ENCODE results near the gene TMEM79.

Gene TMEM79

DNA sequence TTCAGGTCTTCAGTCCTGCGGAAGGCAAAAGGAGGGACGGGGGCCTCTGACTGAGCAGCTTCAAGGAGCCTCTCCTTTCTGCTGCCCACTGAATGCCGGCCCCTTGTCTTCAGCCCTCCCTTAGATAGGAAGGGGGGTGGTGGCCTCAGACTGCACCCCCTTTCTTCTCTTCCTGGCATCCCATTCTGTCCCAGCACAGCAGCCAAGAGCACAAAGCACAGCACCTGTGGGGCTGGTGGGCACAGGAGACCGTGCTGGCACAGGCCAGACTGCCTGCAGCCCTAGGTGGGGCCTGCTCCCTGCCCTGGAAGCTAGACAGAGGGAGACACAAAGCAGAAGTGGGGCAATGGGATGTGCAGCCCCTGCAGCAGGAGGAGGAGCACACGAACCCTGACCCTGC, 34.5 kb upstream of the TMEM79 start:
- Mint-ChIP-seq H3K36me3 (peaks cover 19% of the 10 kb centered on the region), H3K9me3 (no peaks in the 10 kb centered on the region), H3K27me3 (peaks cover 2% of the 10 kb centered on the region), H3K27ac (no peak overlapping the region), H3K4me1 (peaks cover 17% of the 10 kb centered on the region), H3K4me3 (no peak overlapping the region)
- DNase-seq (ENCODE audit: low spot score in 2 of 2), result no peak
- ATAC-seq (ENCODE audit: low read depth), result no peak

DNA sequence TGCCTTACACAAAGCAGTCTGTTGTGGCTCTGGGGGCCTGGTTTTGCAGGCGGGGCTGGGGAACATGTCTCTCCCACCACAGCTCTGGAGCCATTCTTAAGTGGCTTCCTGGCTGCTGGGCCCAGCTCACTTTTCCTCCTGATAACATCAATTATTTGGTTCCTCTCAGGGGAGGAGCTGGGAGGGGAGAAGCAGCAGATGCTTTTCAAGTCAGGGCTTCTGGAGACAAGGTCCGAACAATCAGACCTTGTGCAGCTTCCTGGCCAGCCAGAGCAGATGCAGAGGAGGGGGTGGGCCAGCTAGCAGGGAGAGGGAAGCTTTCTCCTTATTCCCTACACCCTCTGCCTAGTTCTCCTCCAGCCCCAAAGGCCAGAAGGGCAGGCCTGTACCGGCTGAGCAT, 32.6 kb upstream of the TMEM79 start:
- H3K27ac Mint-ChIP-seq, result no peak overlapping the region
- no peaks in the 10 kb centered on the region for H3K9me3 Mint-ChIP-seq
- H3K4me3 Mint-ChIP-seq, result no peak overlapping the region
- peaks cover 2% of the 10 kb centered on the region for H3K4me1 Mint-ChIP-seq
- no peak for ATAC-seq (ENCODE audit: low read depth)
- DNase-seq (ENCODE audit: low spot score in 2 of 2), result no peak
- peaks cover 23% of the 10 kb centered on the region for H3K36me3 Mint-ChIP-seq
- no peaks in the 10 kb centered on the region for H3K27me3 Mint-ChIP-seq

DNA sequence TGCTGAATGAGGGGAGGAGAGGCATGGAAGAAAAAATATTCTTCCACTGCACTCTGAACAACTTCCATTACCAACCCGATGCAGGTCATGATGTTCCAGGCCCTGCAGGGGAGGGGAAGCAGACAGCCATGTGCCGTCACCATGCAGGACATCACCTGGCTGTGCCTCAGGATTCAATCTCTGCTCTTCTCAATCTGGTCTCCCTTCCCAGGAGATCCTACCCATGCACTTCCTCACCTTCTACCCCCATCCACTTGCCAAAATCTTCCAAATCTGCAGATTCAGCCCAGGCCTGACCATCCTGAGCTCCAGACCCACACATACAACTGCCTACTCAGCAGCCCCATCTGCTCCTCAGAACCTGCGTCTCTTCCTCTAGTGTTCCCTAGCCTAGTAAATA, 30.5 kb upstream of the TMEM79 start:
- no peak overlapping the region for H3K27ac Mint-ChIP-seq
- peaks cover 31% of the 10 kb centered on the region for H3K36me3 Mint-ChIP-seq
- ATAC-seq (ENCODE audit: low read depth) (no peak), DNase-seq (ENCODE audit: low spot score in 2 of 2) (no peak)
- no peaks in the 10 kb centered on the region for H3K4me1 Mint-ChIP-seq
- H3K27me3 Mint-ChIP-seq, result no peaks in the 10 kb centered on the region
- H3K9me3 Mint-ChIP-seq, result no peaks in the 10 kb centered on the region
- no peak overlapping the region for H3K4me3 Mint-ChIP-seq

DNA sequence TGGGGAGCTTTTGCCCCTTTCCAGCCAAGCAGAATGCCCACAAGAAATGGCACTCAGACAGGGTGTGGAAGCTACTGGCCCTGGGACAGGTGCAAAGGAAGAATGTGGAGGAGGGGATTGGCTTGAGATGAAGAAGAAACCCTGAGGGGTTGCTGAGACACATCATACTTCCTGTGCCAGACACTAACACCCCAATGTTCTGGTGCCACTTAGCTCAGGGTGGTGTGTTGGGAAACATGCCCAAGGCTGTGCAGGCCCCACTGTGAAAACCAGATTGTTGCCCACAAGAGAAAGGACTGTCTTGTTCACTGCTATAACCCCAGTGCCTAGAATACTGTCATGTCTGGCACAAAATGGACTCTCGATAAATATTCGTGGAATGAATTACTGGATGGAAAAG, 26.4 kb upstream of the TMEM79 start:
- no peaks in the 10 kb centered on the region for H3K9me3 Mint-ChIP-seq
- no peaks in the 10 kb centered on the region for H3K27me3 Mint-ChIP-seq
- no peaks in the 10 kb centered on the region for H3K4me1 Mint-ChIP-seq
- no peak overlapping the region for H3K4me3 Mint-ChIP-seq
- H3K36me3 Mint-ChIP-seq, result peaks cover 43% of the 10 kb centered on the region
- H3K27ac Mint-ChIP-seq, result no peak overlapping the region
- ATAC-seq (ENCODE audit: low read depth) (no peak), DNase-seq (ENCODE audit: low spot score in 2 of 2) (no peak)

DNA sequence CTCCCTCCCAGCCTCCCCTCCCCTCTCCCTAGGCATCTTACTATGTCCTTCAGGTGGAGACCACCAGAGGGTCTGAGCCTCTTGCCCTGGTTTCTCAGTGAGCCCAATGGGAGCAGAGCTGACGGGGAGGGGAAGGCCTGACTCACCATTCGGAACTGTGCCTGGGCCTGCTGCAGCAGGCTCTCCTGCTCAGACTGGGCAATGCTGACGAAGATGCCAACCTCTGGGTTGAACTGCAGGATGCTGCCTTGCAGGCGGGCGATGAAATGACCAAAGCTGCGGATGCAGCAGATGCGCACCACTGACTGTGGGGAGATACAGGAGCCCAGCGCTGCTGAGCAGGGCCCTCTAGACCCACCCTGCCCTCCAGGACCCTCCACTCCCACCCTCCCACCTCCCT, 25.3 kb upstream of the TMEM79 start:
- Mint-ChIP-seq H3K36me3 (peaks cover 44% of the 10 kb centered on the region), H3K9me3 (no peaks in the 10 kb centered on the region), H3K27me3 (no peaks in the 10 kb centered on the region), H3K4me3 (no peak overlapping the region), H3K4me1 (no peaks in the 10 kb centered on the region), H3K27ac (no peak overlapping the region)
- DNase-seq (ENCODE audit: low spot score in 2 of 2) (no peak), ATAC-seq (ENCODE audit: low read depth) (no peak)

DNA sequence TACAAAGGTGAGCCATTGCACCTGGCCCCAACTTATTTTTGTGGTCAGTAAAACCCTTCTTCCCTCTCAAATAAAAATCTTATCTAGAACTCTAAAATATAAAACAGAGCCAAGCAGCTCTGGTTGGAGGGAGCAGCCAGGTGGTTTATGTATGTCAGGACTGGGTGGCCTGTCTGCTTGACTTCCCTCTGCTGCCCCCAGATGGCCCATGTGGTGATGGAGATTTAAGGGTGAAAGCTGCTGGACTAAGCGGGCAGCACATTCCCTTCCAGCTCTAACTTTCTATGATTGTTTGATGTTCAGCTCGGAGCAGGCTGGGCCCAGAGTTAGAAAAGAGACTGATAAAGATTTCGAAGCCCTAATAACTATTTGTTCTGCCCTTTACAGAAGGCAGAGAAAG, 24.3 kb upstream of the TMEM79 start:
- DNase-seq (ENCODE audit: low spot score in 2 of 2) (no peak), ATAC-seq (ENCODE audit: low read depth) (no peak)
- H3K9me3 Mint-ChIP-seq, result no peaks in the 10 kb centered on the region
- H3K27me3 Mint-ChIP-seq, result no peaks in the 10 kb centered on the region
- no peaks in the 10 kb centered on the region for H3K4me1 Mint-ChIP-seq
- H3K4me3 Mint-ChIP-seq, result no peak overlapping the region
- H3K36me3 Mint-ChIP-seq, result peaks cover 46% of the 10 kb centered on the region
- H3K27ac Mint-ChIP-seq, result no peak overlapping the region

DNA sequence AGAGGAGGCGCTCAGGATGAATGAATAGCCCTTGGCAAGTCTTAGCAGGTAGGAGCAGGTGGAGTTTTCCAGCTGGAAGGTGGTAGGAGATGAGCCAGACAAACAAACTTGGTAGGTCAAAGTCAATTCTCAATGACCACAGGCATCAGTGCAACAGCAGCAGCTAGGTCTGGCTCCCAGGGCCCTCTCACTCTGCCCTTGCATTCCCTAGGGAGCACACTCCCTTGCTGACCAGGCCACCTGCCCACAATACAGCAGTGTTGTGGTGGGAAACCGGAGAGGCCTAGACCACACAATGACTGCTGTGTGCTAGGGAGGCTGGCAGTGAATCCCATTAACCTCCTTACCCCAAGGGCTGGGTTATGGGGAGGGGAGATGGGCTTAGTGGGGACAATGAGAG, 23.2 kb upstream of the TMEM79 start:
- no peaks in the 10 kb centered on the region for H3K27me3 Mint-ChIP-seq
- DNase-seq (ENCODE audit: low spot score in 2 of 2) (no peak), ATAC-seq (ENCODE audit: low read depth) (no peak)
- peaks cover 51% of the 10 kb centered on the region for H3K36me3 Mint-ChIP-seq
- H3K4me1 Mint-ChIP-seq, result no peaks in the 10 kb centered on the region
- H3K4me3 Mint-ChIP-seq, result no peak overlapping the region
- peak overlapping the region; percentile 38 for H3K27ac Mint-ChIP-seq
- H3K9me3 Mint-ChIP-seq, result no peaks in the 10 kb centered on the region

DNA sequence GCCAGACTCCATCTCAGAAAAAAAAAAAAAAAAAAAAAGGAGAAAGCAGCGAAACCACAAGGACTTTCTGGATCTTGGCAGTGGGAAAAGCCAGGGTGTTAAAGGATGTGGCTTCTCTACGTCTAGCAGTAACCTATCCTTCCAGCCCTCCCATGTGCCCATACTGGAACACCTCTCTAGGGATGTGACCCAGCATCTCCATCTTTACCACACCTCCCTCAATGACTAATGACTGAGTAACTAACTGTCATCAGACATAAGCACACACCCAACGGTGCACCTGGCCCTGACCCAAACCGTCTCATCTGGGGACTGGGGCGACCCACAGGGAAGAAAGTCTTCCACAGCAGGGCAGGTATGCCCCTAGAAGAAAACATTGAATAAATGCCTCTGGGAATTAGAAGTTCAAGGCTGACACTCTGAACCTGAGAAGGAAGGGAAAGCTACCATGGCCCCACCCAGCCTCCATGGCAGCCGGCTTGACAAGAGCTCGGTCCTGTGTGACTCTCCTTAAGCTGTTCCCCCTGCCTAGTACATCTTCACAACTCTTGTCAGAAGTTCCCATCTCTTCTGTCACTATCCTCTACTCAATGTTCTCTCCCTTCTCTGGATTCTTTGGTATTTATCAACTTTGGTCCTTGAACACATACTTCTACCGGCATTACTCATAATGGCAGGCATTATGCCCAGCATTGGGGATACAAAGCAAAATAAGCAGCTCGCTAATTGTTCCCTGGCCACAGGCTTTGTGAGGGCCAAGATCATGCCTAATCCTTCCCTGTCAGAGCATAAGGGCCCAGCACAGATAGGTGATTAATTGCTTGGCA, 21.5 kb upstream of the TMEM79 start:
- Mint-ChIP-seq H3K9me3 (no peaks in the 10 kb centered on the region), H3K36me3 (peaks cover 62% of the 10 kb centered on the region), H3K27me3 (no peaks in the 10 kb centered on the region), H3K4me3 (no peak overlapping the region), H3K27ac (peak overlapping the region; percentile 9), H3K4me1 (no peaks in the 10 kb centered on the region)
- DNase-seq (ENCODE audit: low spot score in 2 of 2) (no peak), ATAC-seq (ENCODE audit: low read depth) (no peak)

DNA sequence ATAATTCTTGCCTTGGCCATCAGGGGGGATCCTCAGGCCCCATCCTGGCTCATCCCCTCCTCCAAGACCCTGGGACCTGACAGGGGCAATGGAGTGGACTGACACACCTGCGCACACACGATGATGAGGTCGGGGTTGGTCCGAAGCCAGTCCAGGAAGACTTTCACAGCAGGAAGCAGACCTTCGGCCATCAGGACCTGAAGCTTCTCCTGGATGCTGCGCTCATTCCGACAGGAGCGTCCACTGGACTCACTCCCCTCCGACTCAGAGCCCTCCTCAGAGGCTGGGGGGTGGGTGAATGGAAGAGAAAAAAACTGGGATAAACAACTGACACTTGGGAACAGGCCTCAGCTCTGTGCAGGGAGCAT, 20.9 kb upstream of the TMEM79 start:
- no peaks in the 10 kb centered on the region for H3K27me3 Mint-ChIP-seq
- no peak for ATAC-seq (ENCODE audit: low read depth)
- H3K36me3 Mint-ChIP-seq, result peaks cover 62% of the 10 kb centered on the region
- no peaks in the 10 kb centered on the region for H3K4me1 Mint-ChIP-seq
- no peak overlapping the region for H3K4me3 Mint-ChIP-seq
- DNase-seq (ENCODE audit: low spot score in 2 of 2), result no peak
- H3K9me3 Mint-ChIP-seq, result no peaks in the 10 kb centered on the region
- H3K27ac Mint-ChIP-seq, result no peak overlapping the region

DNA sequence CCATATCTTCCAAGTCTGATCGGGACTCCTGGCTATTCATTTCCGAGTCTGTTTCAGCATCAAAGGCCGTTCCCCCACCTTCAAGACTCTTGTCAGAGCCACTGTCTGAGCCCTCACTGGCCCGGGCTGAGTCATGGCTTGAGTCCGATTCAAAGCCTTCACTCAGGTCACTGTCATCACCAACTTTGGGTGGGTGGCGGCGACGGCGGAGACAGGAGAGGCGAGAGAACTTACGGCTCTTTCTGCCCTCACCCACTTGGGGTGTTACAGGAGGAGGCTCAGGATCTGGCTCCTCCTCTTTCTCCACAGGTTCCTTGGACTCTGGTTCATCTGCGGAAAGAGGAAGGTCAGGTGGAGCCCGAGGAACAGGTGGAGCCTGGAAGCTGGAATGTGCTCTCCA, 18.1 kb upstream of the TMEM79 start:
- Mint-ChIP-seq H3K27ac (no peak overlapping the region), H3K36me3 (peaks cover 54% of the 10 kb centered on the region), H3K4me3 (no peak overlapping the region), H3K4me1 (no peaks in the 10 kb centered on the region), H3K9me3 (no peaks in the 10 kb centered on the region), H3K27me3 (no peaks in the 10 kb centered on the region)
- ATAC-seq (ENCODE audit: low read depth) (no peak), DNase-seq (ENCODE audit: low spot score in 2 of 2) (no peak)

DNA sequence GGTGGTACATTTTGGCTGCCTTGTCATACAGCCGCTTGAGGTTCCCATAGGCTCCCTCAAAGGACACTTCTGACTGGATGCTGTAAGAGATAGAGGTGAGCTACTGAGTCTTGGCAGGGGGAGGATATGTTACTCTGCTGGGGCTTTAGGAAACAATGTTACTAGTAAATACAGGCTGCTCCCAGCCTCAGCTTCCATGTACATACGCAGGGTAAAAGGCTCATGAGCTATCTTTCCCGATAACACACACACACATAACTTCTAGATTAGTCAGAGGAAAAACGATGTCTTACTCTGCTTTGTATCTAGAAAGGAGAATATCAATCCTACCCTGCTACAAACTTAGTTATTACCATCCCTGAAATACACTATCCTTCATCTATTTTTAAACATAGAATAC, 15.8 kb upstream of the TMEM79 start:
- H3K27ac Mint-ChIP-seq, result no peak overlapping the region
- no peak overlapping the region for H3K4me3 Mint-ChIP-seq
- no peak for DNase-seq (ENCODE audit: low spot score in 2 of 2)

DNA sequence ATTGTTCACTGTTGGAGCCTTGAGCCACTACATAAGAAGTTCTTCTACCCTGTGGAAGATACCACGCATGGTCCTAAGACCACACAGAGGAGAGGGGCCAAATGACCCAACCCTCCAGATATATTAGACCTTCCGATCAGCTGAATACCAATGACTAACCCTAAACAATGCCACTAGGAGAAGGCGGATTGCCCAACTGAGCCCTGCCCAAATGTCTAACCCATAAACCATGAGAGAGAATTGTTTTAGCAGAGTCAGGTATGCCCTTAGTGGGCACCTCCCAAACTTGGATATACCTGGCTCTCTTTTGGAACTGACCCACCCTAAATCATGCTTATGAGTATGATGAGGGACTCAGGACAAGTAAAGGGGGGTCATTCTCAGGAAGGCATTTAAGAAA, 13.8 kb upstream of the TMEM79 start:
- ATAC-seq (ENCODE audit: low read depth), result no peak
- H3K36me3 Mint-ChIP-seq, result peaks cover 53% of the 10 kb centered on the region
- no peaks in the 10 kb centered on the region for H3K4me1 Mint-ChIP-seq
- H3K27ac Mint-ChIP-seq, result no peak overlapping the region
- no peaks in the 10 kb centered on the region for H3K9me3 Mint-ChIP-seq
- no peak for DNase-seq (ENCODE audit: low spot score in 2 of 2)
- no peak overlapping the region for H3K4me3 Mint-ChIP-seq
- no peaks in the 10 kb centered on the region for H3K27me3 Mint-ChIP-seq

More for the DNA sequence above, 15.8 kb upstream of the TMEM79 start:
- Mint-ChIP-seq H3K36me3 (peaks cover 51% of the 10 kb centered on the region), H3K4me1 (no peaks in the 10 kb centered on the region), H3K9me3 (no peaks in the 10 kb centered on the region), H3K27me3 (no peaks in the 10 kb centered on the region)
- no peak for ATAC-seq (ENCODE audit: low read depth)

DNA sequence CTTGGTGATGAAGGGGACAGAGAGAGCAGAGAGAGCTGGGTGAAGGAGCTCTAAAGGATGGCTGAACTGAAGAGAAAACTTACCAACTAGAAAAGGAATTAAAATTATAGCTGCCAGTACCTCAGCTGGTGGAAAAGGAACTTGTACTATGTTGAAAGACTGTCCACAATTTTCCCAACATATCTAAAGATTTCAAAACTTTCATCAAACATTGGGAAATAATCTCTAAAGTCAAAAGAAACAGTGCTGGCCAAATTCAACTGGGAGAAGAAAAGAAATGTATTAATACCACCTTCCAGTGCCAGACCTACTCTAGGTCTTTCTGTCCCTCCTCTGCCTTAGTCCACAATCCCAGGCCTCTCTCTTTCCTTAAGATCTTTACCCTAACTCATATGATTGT, 7.6 kb upstream of the TMEM79 start:
- Mint-ChIP-seq H3K27ac (no peak overlapping the region), H3K27me3 (no peaks in the 10 kb centered on the region), H3K9me3 (no peaks in the 10 kb centered on the region), H3K4me3 (no peak overlapping the region), H3K4me1 (peaks cover 10% of the 10 kb centered on the region), H3K36me3 (peaks cover 33% of the 10 kb centered on the region)
- DNase-seq (ENCODE audit: low spot score in 2 of 2), result no peak
- ATAC-seq (ENCODE audit: low read depth), result no peak

DNA sequence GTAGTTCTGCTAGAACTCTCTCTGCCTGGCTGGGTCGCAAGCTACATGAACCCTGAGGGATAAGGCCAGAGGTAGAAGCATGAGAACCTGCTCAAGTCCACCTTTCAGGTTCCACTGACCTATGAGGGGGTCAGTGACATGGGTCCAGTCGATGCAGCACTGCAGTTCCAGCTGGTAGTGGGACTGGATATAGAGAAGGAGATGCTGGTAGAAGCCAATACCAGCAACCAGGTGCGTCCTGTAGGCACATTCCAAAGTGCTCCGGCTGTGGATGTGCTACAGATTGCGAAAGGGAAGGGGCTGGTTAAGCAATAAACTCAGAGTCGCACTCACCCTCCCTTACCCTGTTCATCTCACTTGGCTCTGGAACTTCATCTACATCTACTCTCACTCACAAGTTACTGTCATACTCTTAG, 7.2 kb upstream of the TMEM79 start:
- no peak overlapping the region for H3K4me3 Mint-ChIP-seq
- no peaks in the 10 kb centered on the region for H3K27me3 Mint-ChIP-seq
- DNase-seq (ENCODE audit: low spot score in 2 of 2) (no peak), ATAC-seq (ENCODE audit: low read depth) (no peak)
- no peaks in the 10 kb centered on the region for H3K9me3 Mint-ChIP-seq
- H3K4me1 Mint-ChIP-seq, result peaks cover 11% of the 10 kb centered on the region
- no peak overlapping the region for H3K27ac Mint-ChIP-seq
- peaks cover 33% of the 10 kb centered on the region for H3K36me3 Mint-ChIP-seq

DNA sequence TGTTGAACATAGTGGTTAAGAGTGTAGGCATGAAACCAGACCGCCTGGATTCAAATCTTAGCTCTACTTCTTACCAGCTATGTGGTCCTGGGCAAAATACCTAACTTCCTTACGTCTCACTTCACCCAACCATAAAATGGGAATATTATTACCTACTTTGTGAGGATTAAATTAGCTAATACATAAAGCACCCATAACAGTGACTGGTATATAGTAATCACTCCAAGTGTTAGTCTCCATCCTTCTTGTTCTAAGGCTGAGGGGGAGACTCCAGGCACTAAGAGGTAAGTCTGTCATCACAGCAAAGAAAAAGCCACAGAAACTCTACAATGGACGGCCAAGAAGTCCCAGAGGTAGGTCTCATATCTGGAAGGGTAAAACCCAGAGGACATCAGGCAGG, 4.3 kb upstream of the TMEM79 start:
- DNase-seq (ENCODE audit: low spot score in 2 of 2) (no peak), ATAC-seq (ENCODE audit: low read depth) (no peak)
- no peak overlapping the region for H3K4me3 Mint-ChIP-seq
- H3K4me1 Mint-ChIP-seq, result peaks cover 29% of the 10 kb centered on the region
- no peak overlapping the region for H3K27ac Mint-ChIP-seq
- peaks cover 16% of the 10 kb centered on the region for H3K36me3 Mint-ChIP-seq
- H3K9me3 Mint-ChIP-seq, result no peaks in the 10 kb centered on the region
- H3K27me3 Mint-ChIP-seq, result no peaks in the 10 kb centered on the region
